Mesenchymal stem cell (in vitro differentiated cells and primary cell): ENCODE results near the gene NTMT1.

Source experiments
- DNase-seq: peaks from one replicate; pipeline ENCODE4 v3.0.0-alpha.2; 2013
- H2AFZ ChIP-seq: one replicate; pipeline ENCODE4 v1.6.1; 2013; ENCODE audit warnings: low read depth, mild to moderate bottlenecking, control low read depth, inconsistent platforms, low read length, moderate library complexity
- H2AK5ac ChIP-seq: 2 replicates; pipeline ENCODE4 v1.6.1; 2013; ENCODE audit warnings: low read length, moderate library complexity, mild to moderate bottlenecking, inconsistent platforms; ENCODE audit not compliant: severe bottlenecking
- H2BK120ac ChIP-seq: one replicate; pipeline ENCODE4 v1.6.1; 2013; ENCODE audit warnings: low read depth, mild to moderate bottlenecking, inconsistent platforms, low read length, moderate library complexity
- H2BK12ac ChIP-seq, 2 experiments: one replicate each; pipeline ENCODE4 v1.6.1; 2013; ENCODE audit warnings: inconsistent platforms in 2 of 2, low read length in 2 of 2, mild to moderate bottlenecking in 2 of 2, moderate library complexity in 2 of 2, control low read depth in 1 of 2
- H2BK15ac ChIP-seq: one replicate; pipeline ENCODE4 v1.6.1; 2013; ENCODE audit warnings: mild to moderate bottlenecking, low read depth, inconsistent platforms; ENCODE audit not compliant: poor library complexity, severe bottlenecking
- H2BK5ac ChIP-seq: 2 replicates; pipeline ENCODE4 v1.6.1; 2013; ENCODE audit warnings: low read depth, mild to moderate bottlenecking, low read length, control low read depth, inconsistent platforms; ENCODE audit not compliant: poor library complexity, severe bottlenecking
- H3K14ac ChIP-seq, 2 experiments: one replicate each; pipeline ENCODE4 v1.6.1; 2013; ENCODE audit warnings: inconsistent platforms in 2 of 2, low read length in 2 of 2, control low read depth in 1 of 2, mild to moderate bottlenecking in 1 of 2, moderate library complexity in 1 of 2
- H3K18ac ChIP-seq, 2 experiments: one replicate each; pipeline ENCODE4 v1.6.1; 2013; ENCODE audit warnings: inconsistent platforms in 2 of 2, low read length in 2 of 2, control low read depth in 1 of 2, low read depth in 1 of 2, mild to moderate bottlenecking in 1 of 2
- H3K23ac ChIP-seq, 2 experiments: one replicate each; pipeline ENCODE4 v1.6.1; 2013; ENCODE audit warnings: inconsistent platforms in 2 of 2, low read length in 2 of 2, mild to moderate bottlenecking in 2 of 2, moderate library complexity in 2 of 2, control low read depth in 1 of 2
- H3K27ac ChIP-seq: 2 replicates; pipeline ENCODE4 v1.5.1; 2013; ENCODE audit warnings: mild to moderate bottlenecking, moderate library complexity, low read length, control low read depth, inconsistent platforms; ENCODE audit not compliant: poor library complexity, severe bottlenecking
- H3K27me3 ChIP-seq, 2 experiments: 2 replicates each; pipeline versions ENCODE4 v1.6.1 to v1.7.0; 2013; ENCODE audit warnings: low read length in 2 of 2, mild to moderate bottlenecking in 2 of 2, moderate library complexity in 2 of 2, control low read depth in 1 of 2, inconsistent platforms in 1 of 2; ENCODE audit not compliant: control insufficient read depth in 1 of 2, insufficient read depth in 1 of 2
- H3K36me3 ChIP-seq, 2 experiments: 2 replicates each; pipeline versions ENCODE4 v1.6.1 to v1.7.0; 2013; ENCODE audit warnings: low read length in 2 of 2, control low read depth in 1 of 2, inconsistent platforms in 1 of 2, low read depth in 1 of 2, mild to moderate bottlenecking in 1 of 2; ENCODE audit not compliant: insufficient read depth in 2 of 2, control insufficient read depth in 1 of 2
- H3K4ac ChIP-seq, 2 experiments: one replicate each; pipeline ENCODE4 v1.6.1; 2013; ENCODE audit warnings: inconsistent platforms in 2 of 2, low read length in 2 of 2, mild to moderate bottlenecking in 2 of 2, moderate library complexity in 2 of 2, control low read depth in 1 of 2, low read depth in 1 of 2
- H3K4me1 ChIP-seq: 2 replicates; pipeline ENCODE4 v1.6.1; 2013; ENCODE audit warnings: low read depth, low read length, control low read depth; ENCODE audit not compliant: control insufficient read depth, insufficient read depth
- H3K4me2 ChIP-seq: 2 replicates; pipeline ENCODE4 v1.6.1; 2013; ENCODE audit warnings: low read length, mild to moderate bottlenecking, inconsistent platforms; ENCODE audit not compliant: poor library complexity, severe bottlenecking
- H3K4me3 ChIP-seq, 2 experiments: 2 replicates each; pipeline versions ENCODE4 v1.5.1 to v1.7.0; 2013; ENCODE audit warnings: low read length in 2 of 2, mild to moderate bottlenecking in 2 of 2, control low read depth in 1 of 2, low read depth in 1 of 2; ENCODE audit not compliant: insufficient read depth in 1 of 2
- H3K79me1 ChIP-seq: replicated peaks from 2 replicates; pipeline ENCODE4 v1.6.1; 2013; ENCODE audit warnings: mild to moderate bottlenecking, control low read depth, low read length, inconsistent platforms; ENCODE audit not compliant: poor library complexity, severe bottlenecking
- H3K9ac ChIP-seq: 2 replicates; pipeline ENCODE4 v1.7.0; 2013; ENCODE audit warnings: mild to moderate bottlenecking, low read length, moderate library complexity
- H3K9me3 ChIP-seq: 2 replicates; pipeline ENCODE4 v1.7.0; 2013; ENCODE audit warnings: mild to moderate bottlenecking, low read length; ENCODE audit not compliant: control insufficient read depth
- H4K8ac ChIP-seq: one replicate; pipeline ENCODE4 v1.6.1; 2013; ENCODE audit warnings: inconsistent platforms, mild to moderate bottlenecking, low read length, moderate library complexity
- H4K91ac ChIP-seq: one replicate; pipeline ENCODE4 v1.6.1; 2013; ENCODE audit warnings: mild to moderate bottlenecking, low read length, inconsistent platforms
- WGBS: methylation state at CpG from one replicate; pipeline ENCODE4 v1.1.7; 2013; ENCODE audit warnings: mixed read lengths; 5-methylcytosine and 5-hydroxymethylcytosine counted together

The NTMT1 gene

GRCh38 chr9:129647635-129648034 is 21.7 kb downstream of the NTMT1 start:
- DNase-seq: no peak
- Histone ChIP-seq H3K23ac (peak overlapping the region in 1 of 2 experiments; percentile 27), H2BK15ac (no peak overlapping the region), H3K14ac (peak overlapping the region in 1 of 2 experiments; percentile 73), H4K8ac (no peak overlapping the region), H3K9ac (no peak overlapping the region), H2BK12ac (peak overlapping the region in 1 of 2 experiments; percentile 43), H3K27ac (no peak overlapping the region), H3K4me3 (no peak overlapping the region), H3K4ac (no peak overlapping the region), H3K9me3 (no peaks in the 10 kb centered on the region), H3K79me1 (no peaks in the 10 kb centered on the region), H2AFZ (no peak overlapping the region), H2BK120ac (no peak overlapping the region), H2AK5ac (no peak overlapping the region), H3K36me3 (no peaks in the 10 kb centered on the region), H2BK5ac (no peak overlapping the region), H3K4me1 (peaks cover 12% of the 10 kb centered on the region), H3K18ac (peak overlapping the region in 1 of 2 experiments; percentile 24), H4K91ac (peak overlapping the region; percentile 72), H3K27me3 (peaks cover 0 to 15% of the 10 kb centered on the region in 2 experiments), H3K4me2 (no peak overlapping the region)
- WGBS: 90% methylated on average over 10 of the region's 10 CpGs

DNA sequence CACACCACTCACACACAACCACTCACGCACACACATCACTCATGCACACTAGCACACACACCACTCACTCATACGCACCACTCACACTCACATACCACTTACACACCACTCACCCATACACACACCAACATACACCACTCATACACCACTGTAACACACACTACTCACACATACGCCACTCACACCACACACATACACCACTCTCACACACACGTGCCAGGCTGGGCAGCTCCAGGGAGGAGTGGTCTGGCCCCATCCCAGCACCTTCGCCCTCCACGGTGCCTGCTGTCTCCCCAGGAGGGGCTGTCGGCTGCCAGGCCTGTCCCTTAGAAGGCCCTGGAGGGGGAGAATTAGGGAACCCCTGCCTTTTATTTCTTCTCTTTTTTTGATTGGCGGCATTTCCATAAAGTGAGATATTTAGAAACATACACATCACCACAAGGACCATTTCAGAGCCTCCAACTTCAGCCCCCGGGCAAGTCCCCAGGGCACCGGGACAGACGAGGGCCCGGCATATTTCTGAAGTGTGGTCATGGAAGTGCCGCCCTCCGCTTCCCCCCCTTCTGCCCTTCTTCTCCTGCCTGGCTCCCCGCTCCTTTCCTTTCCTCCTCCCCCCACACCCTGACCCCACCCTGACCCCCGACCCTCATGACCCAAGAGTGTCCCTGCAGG is 22.3 kb downstream of the NTMT1 start:
- Histone ChIP-seq H3K14ac (peak overlapping the region in 1 of 2 experiments; percentile 73), H2BK12ac (peak overlapping the region; percentile 65 to 88), H3K4me1 (peaks cover 12% of the 10 kb centered on the region), H3K79me1 (no peaks in the 10 kb centered on the region), H3K4ac (peak overlapping the region; percentile 6 to 84), H3K4me2 (no peak overlapping the region), H2AK5ac (peak overlapping the region; percentile 31), H4K8ac (peak overlapping the region; percentile 29), H4K91ac (peak overlapping the region; percentile 72), H3K23ac (peak overlapping the region in 1 of 2 experiments; percentile 23), H3K27me3 (peaks cover 0 to 15% of the 10 kb centered on the region in 2 experiments), H2AFZ (no peak overlapping the region), H3K18ac (peak overlapping the region; percentile 24 to 84), H2BK120ac (peak overlapping the region; percentile 62), H3K4me3 (no peak overlapping the region), H3K27ac (no peak overlapping the region), H2BK5ac (no peak overlapping the region), H3K9me3 (no peaks in the 10 kb centered on the region), H3K9ac (no peak overlapping the region), H2BK15ac (no peak overlapping the region), H3K36me3 (no peaks in the 10 kb centered on the region)
- DNase-seq: peak; percentile 35
- 53% methylated on average over 14 of the region's 16 CpGs for WGBS

GRCh38 chr9:129648764-129649115 is 22.8 kb downstream of the NTMT1 start:
- Histone ChIP-seq H3K36me3 (no peaks in the 10 kb centered on the region), H3K9me3 (no peaks in the 10 kb centered on the region), H2BK120ac (peak overlapping the region; percentile 62), H2BK15ac (no peak overlapping the region), H3K18ac (peak overlapping the region in 1 of 2 experiments; percentile 18), H3K4me1 (peaks cover 15% of the 10 kb centered on the region), H3K79me1 (no peaks in the 10 kb centered on the region), H4K91ac (peak overlapping the region; percentile 22), H3K23ac (no peak overlapping the region), H2BK12ac (peak overlapping the region; percentile 15 to 24), H3K4me2 (no peak overlapping the region), H2AFZ (no peak overlapping the region), H3K4me3 (no peak overlapping the region), H3K14ac (no peak overlapping the region), H2AK5ac (no peak overlapping the region), H2BK5ac (no peak overlapping the region), H4K8ac (peak overlapping the region; percentile 29), H3K27me3 (peaks cover 0 to 15% of the 10 kb centered on the region in 2 experiments), H3K4ac (no peak overlapping the region), H3K9ac (no peak overlapping the region), H3K27ac (no peak overlapping the region)
- DNase-seq: no peak
- WGBS: 79% methylated on average over 8 of the region's 10 CpGs

DNA sequence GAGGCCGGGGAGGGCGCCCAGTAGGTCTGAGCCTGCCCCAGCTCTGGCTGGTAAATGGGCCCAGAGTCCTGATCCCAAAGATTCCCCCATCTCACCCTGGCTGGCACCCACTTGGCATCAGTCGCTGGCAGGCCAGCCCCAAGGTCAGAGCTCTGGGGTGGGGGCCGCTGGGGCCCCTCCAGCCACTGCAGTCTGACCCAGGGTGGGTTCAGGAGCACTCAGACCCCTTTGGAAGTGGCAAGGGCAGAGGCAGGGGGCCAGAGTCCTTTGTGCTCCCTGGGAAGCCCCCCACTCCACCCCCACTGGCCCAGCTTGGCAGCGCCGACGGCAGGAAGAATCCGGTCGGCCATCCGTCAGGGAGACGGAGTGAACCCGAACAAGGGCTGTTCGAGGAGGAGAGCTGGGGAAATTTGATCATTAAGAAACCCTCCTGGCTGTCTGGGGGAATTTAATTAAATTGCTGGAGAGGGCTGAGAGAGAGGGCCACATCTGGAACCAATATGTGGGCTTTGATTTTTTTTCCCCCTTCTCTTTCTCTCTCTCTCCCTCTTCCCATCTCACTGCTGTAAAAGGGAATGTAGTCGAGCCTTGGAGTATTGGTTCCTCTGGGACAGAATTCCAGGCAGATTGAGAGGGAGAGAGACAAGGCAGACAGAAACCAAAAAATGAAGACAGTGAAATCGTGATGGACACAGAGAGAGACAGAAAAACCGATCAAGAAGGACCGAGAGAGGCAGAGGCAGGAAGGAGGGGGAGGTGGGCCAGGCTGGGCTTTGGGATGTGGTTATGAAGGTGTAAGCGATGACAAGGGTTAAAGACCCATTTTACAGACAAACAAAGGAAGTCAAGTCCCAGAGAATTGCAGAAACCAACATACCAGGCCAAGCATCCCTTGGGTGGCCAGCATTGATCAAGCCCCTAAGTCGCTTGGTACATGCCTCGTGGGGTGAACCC is 24.0 kb downstream of the NTMT1 start:
- Histone ChIP-seq H3K27me3 (peaks cover 0 to 28% of the 10 kb centered on the region in 2 experiments), H2BK120ac (no peak overlapping the region), H3K4me3 (no peak overlapping the region), H3K4me2 (no peak overlapping the region), H4K8ac (no peak overlapping the region), H3K27ac (no peak overlapping the region), H3K4me1 (peaks cover 23% of the 10 kb centered on the region), H3K9ac (peak overlapping the region; percentile 24), H2BK5ac (no peak overlapping the region), H3K18ac (no peak overlapping the region), H2BK15ac (no peak overlapping the region), H3K9me3 (no peaks in the 10 kb centered on the region), H3K79me1 (no peaks in the 10 kb centered on the region), H3K14ac (no peak overlapping the region), H2BK12ac (no peak overlapping the region), H3K23ac (no peak overlapping the region), H3K4ac (peak overlapping the region in 1 of 2 experiments; percentile 11), H3K36me3 (no peaks in the 10 kb centered on the region), H4K91ac (no peak overlapping the region), H2AFZ (no peak overlapping the region), H2AK5ac (no peak overlapping the region)
- WGBS: 84% methylated on average over 19 of the region's 20 CpGs
- no peak for DNase-seq
